ENCODE measurements around the gene RAB15. TPM values are rescaled to one million over a fixed set of nuclear protein-coding genes. Genes with fewer than 3 reads are reported as not detected.

Gene RAB15
- total and polyA plus RNA-seq, 2 donors (not counting 1 experiment from before 2014, with no cell fraction given) = 2.2 to 3.6 TPM

DNA sequence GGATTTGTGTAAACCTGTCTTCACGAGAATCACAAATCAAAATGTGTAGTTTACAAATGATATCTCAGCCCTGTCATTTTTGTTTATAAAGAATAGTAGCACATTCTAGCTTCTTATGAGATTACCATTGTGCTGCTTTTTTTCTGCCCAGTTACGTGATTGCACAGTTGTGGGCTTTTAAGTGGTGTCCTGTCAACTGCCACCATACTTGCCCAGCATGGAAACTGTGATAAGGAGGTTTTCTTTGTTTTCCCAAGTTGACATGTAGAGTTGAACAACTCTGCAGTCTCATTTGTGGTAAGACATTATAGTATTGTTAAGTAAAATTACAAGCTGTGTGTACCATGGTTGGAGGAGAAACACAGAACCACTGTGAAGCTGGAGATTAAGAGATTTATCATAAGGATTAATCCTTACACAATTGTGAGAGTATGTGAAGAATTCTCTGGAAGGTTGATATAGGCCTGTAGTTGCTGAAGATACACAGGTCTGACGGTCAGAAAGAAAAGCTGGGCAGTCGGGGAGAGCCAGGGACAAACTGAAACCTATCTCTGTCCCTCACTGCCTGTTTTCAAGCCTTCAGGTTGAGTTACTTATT lies 45.6 kb downstream of the RAB15 start:
- Histone ChIP-seq H3K36me3 (ENCODE audit: control insufficient read depth, insufficient read depth, low read length) (peaks cover 2% of the 10 kb centered on the region), H3K27me3 (ENCODE audit: control insufficient read depth, insufficient read depth, low read length) (no peaks in the 10 kb centered on the region), H4K20me1 (ENCODE audit: control insufficient read depth, extremely low read depth, insufficient read depth, low read length) (no peaks in the 10 kb centered on the region), H3K4me3 (replicated peaks in 1 of 4; ENCODE audit: control extremely low read depth in 1 of 4, insufficient read depth in 1 of 4, low read depth in 3 of 4, low read length in 4 of 4) (no peak overlapping the region), H3K4me1 (ENCODE audit: control insufficient read depth, extremely low read depth, insufficient read depth, low read length) (no peaks in the 10 kb centered on the region), H3K79me2 (ENCODE audit: control insufficient read depth, insufficient read depth, low read length) (peaks cover 2% of the 10 kb centered on the region), H3K9ac (ENCODE audit: insufficient read depth, low read length) (no peak overlapping the region), H3K4me2 (ENCODE audit: extremely low read depth, insufficient read depth, low read length) (no peak overlapping the region), H3K27ac (ENCODE audit: insufficient read depth, low read length) (no peak overlapping the region), H3K9me3 (ENCODE audit: control insufficient read depth, insufficient read depth, low read depth, low read length) (no peaks in the 10 kb centered on the region), H2AFZ (ENCODE audit: low read length) (no peak overlapping the region)
- DNase-seq (ENCODE audit: low read depth in 2 of 2) = no peak
- TF ChIP-seq CTCF (conservative IDR thresholded peaks at IDR 0.05 in 1 of 2, IDR thresholded peaks at IDR 0.05 in 1 of 2; ENCODE audit: low read depth in 1 of 2, low read length in 2 of 2) = no peak
- TF ChIP-seq EZH2 (IDR thresholded peaks at IDR 0.05; ENCODE audit: low read length, missing control alignments) = no peak

GRCh38 chr14:64923015-64923414 lies 49.1 kb downstream of the RAB15 start:
- H3K36me3 ChIP-seq (ENCODE audit: control insufficient read depth, insufficient read depth, low read length) = peaks cover 2% of the 10 kb centered on the region
- no peaks in the 10 kb centered on the region for H4K20me1 ChIP-seq (ENCODE audit: control insufficient read depth, extremely low read depth, insufficient read depth, low read length)
- H3K27me3 ChIP-seq (ENCODE audit: control insufficient read depth, insufficient read depth, low read length) = no peaks in the 10 kb centered on the region
- H3K4me3 ChIP-seq (replicated peaks in 1 of 4; ENCODE audit: control extremely low read depth in 1 of 4, insufficient read depth in 1 of 4, low read depth in 3 of 4, low read length in 4 of 4) = no peak overlapping the region
- no peak overlapping the region for H2AFZ ChIP-seq (ENCODE audit: low read length)
- no peak overlapping the region for H3K4me2 ChIP-seq (ENCODE audit: extremely low read depth, insufficient read depth, low read length)
- H3K9me3 ChIP-seq (ENCODE audit: control insufficient read depth, insufficient read depth, low read depth, low read length) = no peaks in the 10 kb centered on the region
- TF ChIP-seq EZH2 (IDR thresholded peaks at IDR 0.05; ENCODE audit: low read length, missing control alignments) (no peak), CTCF (conservative IDR thresholded peaks at IDR 0.05 in 1 of 2, IDR thresholded peaks at IDR 0.05 in 1 of 2; ENCODE audit: low read depth in 1 of 2, low read length in 2 of 2) (no peak)
- H3K79me2 ChIP-seq (ENCODE audit: control insufficient read depth, insufficient read depth, low read length) = peaks cover 9% of the 10 kb centered on the region
- H3K4me1 ChIP-seq (ENCODE audit: control insufficient read depth, extremely low read depth, insufficient read depth, low read length) = peaks cover 2% of the 10 kb centered on the region
- no peak overlapping the region for H3K9ac ChIP-seq (ENCODE audit: insufficient read depth, low read length)
- H3K27ac ChIP-seq (ENCODE audit: insufficient read depth, low read length) = no peak overlapping the region
- no peak for DNase-seq (ENCODE audit: low read depth in 2 of 2)

DNA sequence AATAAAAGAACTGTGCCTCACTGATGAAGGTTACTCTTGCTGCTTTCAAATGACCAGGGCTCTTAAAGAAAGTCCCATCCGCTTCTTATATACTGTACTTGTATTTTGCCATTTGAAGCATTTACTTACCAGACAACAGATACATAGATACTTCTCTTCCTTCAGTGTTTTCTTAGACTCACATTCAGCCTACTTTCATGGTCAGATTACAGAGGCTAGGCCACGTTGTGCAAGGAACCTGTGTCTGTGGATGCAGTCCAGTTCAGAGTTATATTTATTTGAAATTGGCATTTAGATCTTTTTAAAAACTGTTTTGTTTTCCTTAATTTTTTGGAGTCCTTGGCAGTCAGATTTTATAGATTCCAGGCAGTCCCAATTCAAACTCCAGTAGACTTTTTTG lies 51.7 kb downstream of the RAB15 start:
- no peaks in the 10 kb centered on the region for H3K36me3 ChIP-seq (ENCODE audit: control insufficient read depth, insufficient read depth, low read length)
- no peak for DNase-seq (ENCODE audit: low read depth in 2 of 2)
- H3K79me2 ChIP-seq (ENCODE audit: control insufficient read depth, insufficient read depth, low read length) = peaks cover 25% of the 10 kb centered on the region
- no peak overlapping the region for H3K4me2 ChIP-seq (ENCODE audit: extremely low read depth, insufficient read depth, low read length)
- no peaks in the 10 kb centered on the region for H3K9me3 ChIP-seq (ENCODE audit: control insufficient read depth, insufficient read depth, low read depth, low read length)
- no peaks in the 10 kb centered on the region for H4K20me1 ChIP-seq (ENCODE audit: control insufficient read depth, extremely low read depth, insufficient read depth, low read length)
- no peaks in the 10 kb centered on the region for H3K27me3 ChIP-seq (ENCODE audit: control insufficient read depth, insufficient read depth, low read length)
- H3K27ac ChIP-seq (ENCODE audit: insufficient read depth, low read length) = no peak overlapping the region
- H2AFZ ChIP-seq (ENCODE audit: low read length) = no peak overlapping the region
- no peak overlapping the region for H3K9ac ChIP-seq (ENCODE audit: insufficient read depth, low read length)
- H3K4me1 ChIP-seq (ENCODE audit: control insufficient read depth, extremely low read depth, insufficient read depth, low read length) = peaks cover 4% of the 10 kb centered on the region
- no peak overlapping the region for H3K4me3 ChIP-seq (replicated peaks in 1 of 4; ENCODE audit: control extremely low read depth in 1 of 4, insufficient read depth in 1 of 4, low read depth in 3 of 4, low read length in 4 of 4)
- TF ChIP-seq CTCF (conservative IDR thresholded peaks at IDR 0.05 in 1 of 2, IDR thresholded peaks at IDR 0.05 in 1 of 2; ENCODE audit: low read depth in 1 of 2, low read length in 2 of 2) (no peak), EZH2 (IDR thresholded peaks at IDR 0.05; ENCODE audit: low read length, missing control alignments) (no peak)
